GM04504 (cell line): ENCODE data around the gene CARD11.

Experiments used
- DNase-seq: peaks from one replicate; pipeline ENCODE4 v3.0.0-alpha.2; 2012; ENCODE audit warnings: low read depth

CARD11 gene

GRCh38 chr7:3020416-3020815 lies 23.3 kb downstream of the CARD11 start:
- DNase-seq: no peak

GRCh38 chr7:3019801-3020200 lies 23.9 kb downstream of the CARD11 start:
- no peak for DNase-seq

GRCh38 chr7:3013975-3014792 lies 29.5 kb downstream of the CARD11 start:
- no peak for DNase-seq

GRCh38 chr7:3011211-3011852 lies 32.3 kb downstream of the CARD11 start:
- no peak for DNase-seq

- no peak for DNase-seq
Measured at GRCh38 chr7:3010161-3010560, 33.5 kb downstream of the CARD11 start.

GRCh38 chr7:3009086-3009485 lies 34.6 kb downstream of the CARD11 start:
- DNase-seq: no peak

GRCh38 chr7:3008386-3008785 lies 35.3 kb downstream of the CARD11 start:
- DNase-seq: no peak

GRCh38 chr7:3007696-3008095 lies 36.0 kb downstream of the CARD11 start:
- DNase-seq: no peak

- DNase-seq: no peak
Measured at GRCh38 chr7:3005257-3005656, 38.4 kb downstream of the CARD11 start.

GRCh38 chr7:3003936-3004335 lies 39.7 kb downstream of the CARD11 start:
- no peak for DNase-seq

- DNase-seq: no peak
Measured at GRCh38 chr7:3002631-3003030, 41.0 kb downstream of the CARD11 start.

- DNase-seq: no peak
Measured at GRCh38 chr7:3000566-3000965, 43.1 kb downstream of the CARD11 start.

- DNase-seq: no peak
Measured at GRCh38 chr7:2999078-2999500, 44.6 kb downstream of the CARD11 start.

GRCh38 chr7:2997014-2997413 lies 46.7 kb downstream of the CARD11 start:
- no peak for DNase-seq

GRCh38 chr7:2996141-2996540 lies 47.5 kb downstream of the CARD11 start:
- no peak for DNase-seq

- no peak for DNase-seq
Measured at GRCh38 chr7:2993868-2994267, 49.8 kb downstream of the CARD11 start.

- no peak for DNase-seq
Measured at GRCh38 chr7:2993396-2993795, 50.3 kb downstream of the CARD11 start.

GRCh38 chr7:2990949-2991470 lies 52.7 kb downstream of the CARD11 start:
- DNase-seq: no peak

GRCh38 chr7:2986561-2986960 lies 57.1 kb downstream of the CARD11 start:
- DNase-seq: no peak

GRCh38 chr7:2985866-2986265 lies 57.8 kb downstream of the CARD11 start:
- no peak for DNase-seq

- no peak for DNase-seq
Measured at GRCh38 chr7:2984091-2984490, 59.6 kb downstream of the CARD11 start.

GRCh38 chr7:2983586-2983985 lies 60.1 kb downstream of the CARD11 start:
- no peak for DNase-seq

GRCh38 chr7:2982831-2983230 lies 60.8 kb downstream of the CARD11 start:
- no peak for DNase-seq
